Measurements from ENCODE around the gene PPP1R13B. TPM values are rescaled to one million over a fixed set of nuclear protein-coding genes. Genes with fewer than 3 reads are reported as not detected.

Gene PPP1R13B
- total RNA-seq, 1 experiment from 2014 or later = 3.0 TPM

- Histone ChIP-seq H3K4me2 (ENCODE audit: low read depth, low read length, poor library complexity, severe bottlenecking) (peak overlapping the region; percentile 82), H4K20me1 (ENCODE audit: insufficient read depth, low read depth, low read length) (peaks cover 9% of the 10 kb centered on the region; the same call in 1 of the 2 replicates), H2AFZ (ENCODE audit: low read length) (peak overlapping the region; percentile 32; the same call in 1 of the 2 replicates), H3K27ac (ENCODE audit: low read length) (peak overlapping the region; percentile 36; the same call in 1 of the 2 replicates), H3K79me2 (ENCODE audit: low read length) (peaks cover 90% of the 10 kb centered on the region), H3K27me3 (ENCODE audit: low read length) (no peaks in the 10 kb centered on the region), H3K4me3 (ENCODE audit: low read length) (peak overlapping the region; percentile 87), H3K9me2 (replicated peaks; ENCODE audit: insufficient read depth, low read length) (no peaks in the 10 kb centered on the region), H3K4me1 (ENCODE audit: low read length) (peaks cover 41% of the 10 kb centered on the region), H3K36me3 (ENCODE audit: insufficient read depth, low read length) (peaks cover 4% of the 10 kb centered on the region), H3K9me3 (ENCODE audit: low read length) (no peaks in the 10 kb centered on the region), H3K9ac (ENCODE audit: low read length) (peak overlapping the region; percentile 87)
- peak; percentile 69 for DNase-seq
These were observed 131.1 kb downstream of the PPP1R13B start for GRCh38 chr14:103716091-103716801.

GRCh38 chr14:103715052-103716000, 132.0 kb downstream of the PPP1R13B start, which contains the start of the genes XRCC3 and ZFYVE21:
Gene XRCC3 (minus strand): TSS chr14:103715451. CDS start chr14:103711087, 4,364 bp downstream.
Gene ZFYVE21 (plus strand): TSS chr14:103715810. CDS start chr14:103715842, 32 bp downstream.
- Histone ChIP-seq H2AFZ (ENCODE audit: low read length) (peak within 1 kb of the TSS; percentile 32; the same call in 1 of the 2 replicates), H3K9ac (ENCODE audit: low read length) (peak within 1 kb of the TSS; percentile 93), H3K4me1 (ENCODE audit: low read length) (peaks cover 47% of the 10 kb centered on the region), H3K4me2 (ENCODE audit: low read depth, low read length, poor library complexity, severe bottlenecking) (peak within 1 kb of the TSS; percentile 93), H3K4me3 (ENCODE audit: low read length) (peak within 1 kb of the TSS; percentile 87), H3K79me2 (ENCODE audit: low read length) (peaks cover 89% of the 10 kb centered on the region), H3K9me3 (ENCODE audit: low read length) (no peaks in the 10 kb centered on the region), H3K27ac (ENCODE audit: low read length) (peak within 1 kb of the TSS; percentile 71), H3K9me2 (replicated peaks; ENCODE audit: insufficient read depth, low read length) (no peaks in the 10 kb centered on the region), H3K36me3 (ENCODE audit: insufficient read depth, low read length) (peaks cover 12% of the 10 kb centered on the region), H4K20me1 (ENCODE audit: insufficient read depth, low read depth, low read length) (peaks cover 9% of the 10 kb centered on the region; the same call in 1 of the 2 replicates), H3K27me3 (ENCODE audit: low read length) (no peaks in the 10 kb centered on the region)
- DNase-seq = peak; percentile 100

- Histone ChIP-seq H3K4me1 (ENCODE audit: low read length) (peaks cover 47% of the 10 kb centered on the region), H3K9ac (ENCODE audit: low read length) (peak overlapping the region; percentile 93), H3K9me2 (replicated peaks; ENCODE audit: insufficient read depth, low read length) (no peaks in the 10 kb centered on the region), H3K27me3 (ENCODE audit: low read length) (no peaks in the 10 kb centered on the region), H3K9me3 (ENCODE audit: low read length) (no peaks in the 10 kb centered on the region), H3K36me3 (ENCODE audit: insufficient read depth, low read length) (peaks cover 14% of the 10 kb centered on the region), H3K27ac (ENCODE audit: low read length) (peak overlapping the region; percentile 71), H3K79me2 (ENCODE audit: low read length) (peaks cover 79% of the 10 kb centered on the region), H2AFZ (ENCODE audit: low read length) (no peak overlapping the region), H3K4me2 (ENCODE audit: low read depth, low read length, poor library complexity, severe bottlenecking) (peak overlapping the region; percentile 93), H4K20me1 (ENCODE audit: insufficient read depth, low read depth, low read length) (peaks cover 9% of the 10 kb centered on the region; the same call in 1 of the 2 replicates), H3K4me3 (ENCODE audit: low read length) (peak overlapping the region; percentile 85)
- DNase-seq = peak; percentile 62
These were observed 133.2 kb downstream of the PPP1R13B start for GRCh38 chr14:103714063-103714724.

GRCh38 chr14:103713304-103714062, 133.9 kb downstream of the PPP1R13B start:
- Histone ChIP-seq H3K36me3 (ENCODE audit: insufficient read depth, low read length) (peaks cover 22% of the 10 kb centered on the region), H3K27me3 (ENCODE audit: low read length) (no peaks in the 10 kb centered on the region), H3K4me2 (ENCODE audit: low read depth, low read length, poor library complexity, severe bottlenecking) (peak overlapping the region; percentile 93), H3K9ac (ENCODE audit: low read length) (peak overlapping the region; percentile 93), H2AFZ (ENCODE audit: low read length) (no peak overlapping the region), H3K9me3 (ENCODE audit: low read length) (no peaks in the 10 kb centered on the region), H3K9me2 (replicated peaks; ENCODE audit: insufficient read depth, low read length) (no peaks in the 10 kb centered on the region), H3K27ac (ENCODE audit: low read length) (peak overlapping the region; percentile 71), H3K4me1 (ENCODE audit: low read length) (peaks cover 47% of the 10 kb centered on the region), H3K4me3 (ENCODE audit: low read length) (peak overlapping the region; percentile 85), H3K79me2 (ENCODE audit: low read length) (peaks cover 78% of the 10 kb centered on the region), H4K20me1 (ENCODE audit: insufficient read depth, low read depth, low read length) (peaks cover 14% of the 10 kb centered on the region)
- DNase-seq = peak; percentile 74

- H3K4me2 ChIP-seq (ENCODE audit: low read depth, low read length, poor library complexity, severe bottlenecking) = peak overlapping the region; percentile 93
- no peak overlapping the region for H3K27ac ChIP-seq (ENCODE audit: low read length)
- H3K4me1 ChIP-seq (ENCODE audit: low read length) = peaks cover 47% of the 10 kb centered on the region
- H4K20me1 ChIP-seq (ENCODE audit: insufficient read depth, low read depth, low read length) = peaks cover 14% of the 10 kb centered on the region
- H3K27me3 ChIP-seq (ENCODE audit: low read length) = no peaks in the 10 kb centered on the region
- H3K4me3 ChIP-seq (ENCODE audit: low read length) = no peak overlapping the region
- H2AFZ ChIP-seq (ENCODE audit: low read length) = no peak overlapping the region
- no peaks in the 10 kb centered on the region for H3K9me2 ChIP-seq (replicated peaks; ENCODE audit: insufficient read depth, low read length)
- H3K79me2 ChIP-seq (ENCODE audit: low read length) = peaks cover 75% of the 10 kb centered on the region
- DNase-seq = peak; percentile 43
- H3K9me3 ChIP-seq (ENCODE audit: low read length) = no peaks in the 10 kb centered on the region
- peak overlapping the region; percentile 93; the same call in 1 of the 2 replicates for H3K9ac ChIP-seq (ENCODE audit: low read length)
- peaks cover 29% of the 10 kb centered on the region for H3K36me3 ChIP-seq (ENCODE audit: insufficient read depth, low read length)
These were observed 134.6 kb downstream of the PPP1R13B start for GRCh38 chr14:103712633-103713247.

- peak overlapping the region; percentile 17; the same call in 1 of the 2 replicates for H3K9ac ChIP-seq (ENCODE audit: low read length)
These were observed 135.6 kb downstream of the PPP1R13B start for GRCh38 chr14:103711516-103712431.

More at GRCh38 chr14:103711516-103712431, 135.6 kb downstream of the PPP1R13B start:
- Histone ChIP-seq H3K27ac (ENCODE audit: low read length) (0 out of 2 replicates have a peak overlapping the region, but pooled peaks have one; percentile 9), H3K9me2 (replicated peaks; ENCODE audit: insufficient read depth, low read length) (no peaks in the 10 kb centered on the region), H3K4me2 (ENCODE audit: low read depth, low read length, poor library complexity, severe bottlenecking) (no peak overlapping the region), H4K20me1 (ENCODE audit: insufficient read depth, low read depth, low read length) (peaks cover 12% of the 10 kb centered on the region; the same call in 1 of the 2 replicates), H3K4me3 (ENCODE audit: low read length) (no peak overlapping the region), H3K9me3 (ENCODE audit: low read length) (no peaks in the 10 kb centered on the region), H3K27me3 (ENCODE audit: low read length) (no peaks in the 10 kb centered on the region), H3K4me1 (ENCODE audit: low read length) (peaks cover 38% of the 10 kb centered on the region), H3K36me3 (ENCODE audit: insufficient read depth, low read length) (peaks cover 32% of the 10 kb centered on the region), H2AFZ (ENCODE audit: low read length) (no peak overlapping the region), H3K79me2 (ENCODE audit: low read length) (peaks cover 65% of the 10 kb centered on the region)
- no peak for DNase-seq
